GM06990 (cell line): ENCODE results near the gene KIAA1671.

Experiments
- DNase-seq: peaks from one replicate; pipeline ENCODE4 v3.0.0-alpha.2; 2011; ENCODE audit not compliant: insufficient read length; ENCODE audit errors: extremely low read depth
- H3K27me3 ChIP-seq: replicated peaks from 2 replicates; pipeline ENCODE4 v1.6.0; 2011; ENCODE audit warnings: low read length; ENCODE audit not compliant: control insufficient read depth, insufficient read depth
- H3K36me3 ChIP-seq: 2 replicates; pipeline ENCODE4 v1.5.1; 2011; ENCODE audit warnings: low read length; ENCODE audit not compliant: control insufficient read depth, insufficient read depth
- H3K4me3 ChIP-seq: replicated peaks from 2 replicates; pipeline ENCODE4 v1.5.1; 2011; ENCODE audit warnings: low read depth, mild to moderate bottlenecking, control low read depth, low read length
- CTCF ChIP-seq: IDR thresholded peaks from 2 replicates; pipeline ENCODE4 v1.5.1; 2011; ENCODE audit warnings: low read length, control low read depth, mild to moderate bottlenecking, inconsistent platforms; ENCODE audit not compliant: insufficient read depth, poor library complexity, severe bottlenecking

The KIAA1671 gene

GRCh38 chr22:25000686-25001085 is 48.2 kb downstream of the KIAA1671 start:
- H3K4me3 ChIP-seq, result no peak overlapping the region
- H3K36me3 ChIP-seq, result no peaks in the 10 kb centered on the region
- TF ChIP-seq CTCF, result no peak
- H3K27me3 ChIP-seq, result 0 out of 2 replicates have a peak, but pooled peaks cover 1% of the 10 kb centered on the region
- no peak for DNase-seq

GRCh38 chr22:25002241-25002985 is 49.9 kb downstream of the KIAA1671 start:
- Histone ChIP-seq H3K27me3 (0 out of 2 replicates have a peak, but pooled peaks cover 1% of the 10 kb centered on the region), H3K36me3 (no peaks in the 10 kb centered on the region), H3K4me3 (no peak overlapping the region)
- DNase-seq, result no peak
- no peak for TF ChIP-seq CTCF

- Histone ChIP-seq H3K36me3 (no peaks in the 10 kb centered on the region), H3K27me3 (no peaks in the 10 kb centered on the region), H3K4me3 (no peak overlapping the region)
- no peak for DNase-seq
- TF ChIP-seq CTCF, result no peak
Observed at GRCh38 chr22:25006354-25006753, 53.8 kb downstream of the KIAA1671 start.

- DNase-seq, result no peak
- H3K36me3 ChIP-seq, result no peaks in the 10 kb centered on the region
- H3K27me3 ChIP-seq, result no peaks in the 10 kb centered on the region
- no peak overlapping the region for H3K4me3 ChIP-seq
- no peak for TF ChIP-seq CTCF
Observed at GRCh38 chr22:25007444-25008106, 55.1 kb downstream of the KIAA1671 start.

- DNase-seq, result no peak
- Histone ChIP-seq H3K27me3 (no peaks in the 10 kb centered on the region), H3K36me3 (no peaks in the 10 kb centered on the region), H3K4me3 (no peak overlapping the region)
- TF ChIP-seq CTCF, result no peak
Observed at GRCh38 chr22:25008666-25009065, 56.1 kb downstream of the KIAA1671 start.
